HG03108 (cell line): Measurements from ENCODE around the gene IL36G.

Source experiments
- ATAC-seq: cut with Tn5 transposase; IDR thresholded peaks from one replicate; pipeline ENCODE4 v1.9.1; 2021; ENCODE audit warnings: moderate library complexity; ENCODE audit not compliant: unreplicated experiment

IL36G gene

GRCh38 chr2:113015655-113016054 is 37.8 kb downstream of the IL36G start:
- no peak for ATAC-seq

DNA sequence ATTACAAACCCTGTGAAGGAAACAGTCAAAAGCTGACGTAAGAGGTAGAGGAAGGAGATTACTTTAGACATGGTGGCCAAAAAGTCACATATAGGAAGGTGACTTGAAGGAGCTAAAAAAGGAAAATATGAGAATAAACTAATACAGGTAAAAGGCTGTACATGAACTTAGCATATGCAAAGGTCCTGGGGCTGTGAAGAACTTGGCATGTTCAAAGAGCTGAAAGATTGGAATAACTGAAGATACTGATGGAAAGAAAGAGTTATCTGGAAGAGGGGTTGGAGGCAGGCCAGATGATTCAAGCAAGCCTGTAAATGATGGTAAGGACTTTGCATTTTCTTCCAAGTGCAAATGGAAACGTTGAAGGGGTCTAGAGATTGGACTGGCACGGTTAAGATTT is 40.7 kb downstream of the IL36G start:
- no peak for ATAC-seq

DNA sequence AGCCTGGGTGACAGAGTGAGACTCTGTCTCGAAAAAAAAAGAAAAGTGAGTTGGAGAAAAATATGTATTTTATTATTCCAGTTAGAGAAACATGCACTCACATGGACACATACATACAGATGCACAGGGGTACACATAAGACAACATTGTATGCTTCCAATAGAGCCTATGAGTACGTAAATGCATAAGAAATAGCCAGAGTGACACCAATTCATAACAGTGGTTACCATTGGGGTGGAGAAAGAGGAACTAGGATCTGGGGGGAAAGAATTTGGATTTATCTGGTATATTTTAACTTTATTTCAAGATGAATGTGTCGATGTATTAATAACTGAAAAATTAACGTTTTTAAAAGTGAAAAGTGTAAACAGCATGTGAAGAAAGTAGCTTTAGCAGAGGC is 43.5 kb downstream of the IL36G start:
- no peak for ATAC-seq

DNA sequence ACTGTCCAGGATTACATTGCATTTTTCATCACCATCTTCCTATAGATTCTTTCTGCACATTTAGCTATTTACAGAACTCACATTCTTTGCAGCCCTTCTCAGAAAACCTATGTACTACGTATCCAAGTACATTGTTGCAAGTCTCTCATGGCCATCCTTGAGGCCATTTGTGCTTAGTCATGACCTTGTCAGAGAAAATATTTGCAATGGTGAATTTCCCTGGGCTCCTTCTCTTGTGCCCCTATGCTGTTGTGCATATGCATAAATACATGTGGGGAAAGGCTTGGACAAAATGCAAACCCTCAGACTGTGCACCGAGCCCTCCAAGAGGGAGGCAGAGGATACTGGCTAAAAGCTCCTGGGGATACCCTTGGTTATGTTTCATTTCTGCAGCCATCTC is 47.0 kb downstream of the IL36G start:
- no peak for ATAC-seq

DNA sequence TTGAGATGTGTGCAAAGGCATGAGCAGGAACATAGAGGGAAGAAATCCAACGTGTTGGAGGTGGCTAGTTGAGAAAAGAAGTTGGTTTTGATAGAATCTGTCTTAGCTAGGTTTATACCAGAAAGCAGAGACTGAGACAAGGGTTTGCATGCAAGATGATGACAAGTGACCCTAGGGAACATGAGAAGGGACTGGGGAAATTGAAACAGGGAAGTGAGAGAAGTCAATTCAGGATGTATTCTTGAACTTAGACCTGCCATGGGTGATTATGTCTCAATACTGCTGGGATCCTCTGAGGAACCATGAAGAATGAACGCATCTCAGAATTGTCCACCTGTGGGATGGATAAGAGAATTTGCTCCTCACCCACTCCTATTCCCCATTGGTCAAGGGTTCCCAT is 47.9 kb downstream of the IL36G start:
- ATAC-seq: no peak

DNA sequence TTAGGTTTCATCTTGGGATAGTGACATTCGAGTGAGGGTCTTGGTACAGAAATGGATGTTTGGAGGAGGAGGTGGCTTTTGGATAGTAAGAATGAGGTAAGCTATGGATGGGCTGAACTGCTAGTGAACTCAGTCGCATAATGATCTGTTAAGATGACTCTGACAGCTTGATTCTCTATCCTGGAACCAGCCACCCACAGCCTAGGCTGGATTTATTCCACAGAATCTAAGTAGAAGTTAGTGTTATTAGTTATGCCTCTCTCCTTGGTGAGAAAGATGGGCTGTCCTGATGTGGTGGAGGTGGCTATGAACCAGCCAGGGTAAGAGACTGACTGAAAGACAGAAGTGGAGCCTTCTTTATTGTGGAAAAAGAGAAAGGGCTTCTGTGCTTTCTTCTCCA is 49.9 kb downstream of the IL36G start:
- ATAC-seq: no peak

DNA sequence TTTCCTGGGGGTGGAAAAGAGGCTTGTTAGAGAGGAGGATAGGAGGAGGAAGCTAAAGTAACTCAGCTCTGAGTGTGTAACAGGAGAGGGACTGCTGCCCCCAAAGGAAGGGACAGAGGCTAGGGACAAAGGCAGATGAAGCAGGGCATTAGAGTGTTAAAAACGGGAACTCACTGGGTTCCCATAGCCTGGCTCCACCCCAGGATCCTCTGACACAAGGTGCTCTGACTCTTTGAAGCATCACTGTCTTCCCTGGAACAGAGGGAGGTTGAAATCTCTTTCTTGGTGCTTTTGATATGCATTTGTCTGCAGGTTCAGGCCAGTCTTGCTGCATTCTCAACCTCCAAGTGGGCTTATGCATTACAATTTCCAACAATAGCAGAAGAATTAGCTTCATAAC is 50.3 kb downstream of the IL36G start:
- ATAC-seq: no peak

GRCh38 chr2:113032737-113033136 is 54.9 kb downstream of the IL36G start:
- no peak for ATAC-seq

DNA sequence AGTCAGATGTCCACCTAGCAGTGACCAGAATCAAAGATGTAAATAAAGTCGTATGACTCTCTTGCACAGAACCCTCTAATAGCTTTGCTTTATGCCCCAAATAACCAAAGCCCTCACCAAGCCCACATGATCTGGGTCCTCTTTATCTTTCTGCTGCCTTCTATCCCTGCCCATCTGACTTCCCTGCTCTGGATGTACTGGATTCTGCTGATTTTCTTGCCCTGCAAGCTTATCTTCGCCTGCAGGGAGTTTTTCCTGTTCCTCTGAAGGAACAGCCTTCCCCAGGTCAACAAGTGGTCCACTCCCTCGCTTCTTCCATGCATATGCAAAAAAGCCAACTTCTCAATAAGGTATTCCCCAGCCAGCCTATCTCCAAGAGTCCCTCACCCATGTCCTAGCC is 56.2 kb downstream of the IL36G start:
- no peak for ATAC-seq
